Posterior vena cava (tissue), 2 donors: ENCODE results near the gene SLC24A4. TPM values are rescaled to one million over a fixed set of nuclear protein-coding genes. Genes with fewer than 3 reads are reported as not detected.

Source experiments
- DNase-seq: peaks from one replicate; pipeline ENCODE4 v3.0.0-alpha.2; 2020; ENCODE audit warnings: low spot score
- intact Hi-C, 2 donors: fragments of 100-400 bp; cut with DNase I; formaldehyde crosslinking; loops; one replicate each; pipeline versions ENCODE4 v1.14.1 to v1.14.2; 2022 to 2023
- long read RNA-seq, 2 donors: library from polyadenylated mRNA; unstranded; transcript quantifications; one replicate each; pipeline ENCODE4 v2.0.0, GENCODE V29; 2020 to 2021
- total RNA-seq, 2 donors: library from RNA; stranded (reverse); fragmentation: NEBNext Ultra II Directional; extraction: Animal tissue kit (Norgen Biotek cat#: 25700); gene quantifications; one replicate each; pipeline ENCODE4 v1.2.1, GENCODE V29; 2021
- donor health status: DM: yes; HTN: yes; CAD: no.
- donor health status: DM: yes; HTN: yes; CAD: no.

SLC24A4 gene, protein sequence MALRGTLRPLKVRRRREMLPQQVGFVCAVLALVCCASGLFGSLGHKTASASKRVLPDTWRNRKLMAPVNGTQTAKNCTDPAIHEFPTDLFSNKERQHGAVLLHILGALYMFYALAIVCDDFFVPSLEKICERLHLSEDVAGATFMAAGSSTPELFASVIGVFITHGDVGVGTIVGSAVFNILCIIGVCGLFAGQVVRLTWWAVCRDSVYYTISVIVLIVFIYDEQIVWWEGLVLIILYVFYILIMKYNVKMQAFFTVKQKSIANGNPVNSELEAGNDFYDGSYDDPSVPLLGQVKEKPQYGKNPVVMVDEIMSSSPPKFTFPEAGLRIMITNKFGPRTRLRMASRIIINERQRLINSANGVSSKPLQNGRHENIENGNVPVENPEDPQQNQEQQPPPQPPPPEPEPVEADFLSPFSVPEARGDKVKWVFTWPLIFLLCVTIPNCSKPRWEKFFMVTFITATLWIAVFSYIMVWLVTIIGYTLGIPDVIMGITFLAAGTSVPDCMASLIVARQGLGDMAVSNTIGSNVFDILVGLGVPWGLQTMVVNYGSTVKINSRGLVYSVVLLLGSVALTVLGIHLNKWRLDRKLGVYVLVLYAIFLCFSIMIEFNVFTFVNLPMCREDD
- 1 to 10 TPM in 1 of 2 donors, under 1 TPM in 1; 0.67 to 1.2 TPM for total RNA-seq
- long read RNA-seq, donor 1, partial matches to known transcripts, result 0 of 1 reads
- long read RNA-seq, donor 1, other reads (novel, unspliced or antisense), result 1 of 1 reads
- long read RNA-seq, donor 2, result 0 reads

DNA sequence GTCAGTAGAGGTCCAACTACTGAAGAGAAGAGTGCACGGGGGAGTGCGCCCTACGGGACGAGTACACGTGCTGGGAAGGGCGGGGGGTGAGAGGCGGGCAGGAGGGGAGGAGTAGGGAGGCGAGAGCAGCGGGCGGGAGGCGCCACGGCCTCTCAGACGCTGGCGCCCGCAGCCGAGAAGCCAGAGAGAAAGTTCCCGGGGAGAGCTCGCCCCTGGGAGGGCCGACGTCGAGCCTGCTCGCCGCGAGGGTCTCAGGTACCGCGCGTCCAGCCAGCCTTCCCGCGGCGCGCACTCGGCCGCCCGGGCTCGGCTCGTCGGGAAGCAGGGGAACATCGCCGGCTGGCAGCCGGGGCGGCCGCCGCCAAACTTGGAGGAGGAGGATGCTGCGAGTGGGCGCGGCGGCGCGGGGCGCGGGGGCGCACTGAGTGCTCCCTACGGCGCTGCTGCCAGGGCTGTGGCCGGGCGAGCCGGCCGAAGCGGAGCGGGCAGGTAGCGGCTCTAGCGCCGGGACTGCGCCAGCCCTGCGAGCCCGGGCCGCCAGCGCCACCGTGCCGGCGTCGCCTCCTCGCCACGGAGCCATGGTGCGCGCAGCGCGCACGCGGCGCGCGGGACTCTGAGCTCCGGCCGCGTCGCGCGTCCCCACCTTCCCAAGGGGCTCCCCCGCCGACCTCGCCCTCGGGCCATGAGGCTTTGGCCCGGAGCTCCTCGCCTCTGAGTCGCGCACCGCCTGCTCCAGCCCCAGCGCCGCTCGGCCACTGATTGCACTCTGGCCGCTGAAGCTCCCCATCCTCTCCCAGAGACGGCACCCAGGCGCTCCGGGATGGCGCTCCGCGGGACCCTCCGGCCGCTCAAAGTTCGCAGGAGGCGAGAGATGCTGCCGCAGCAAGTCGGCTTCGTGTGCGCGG, at the start of gene SLC24A4:
TSS of gene SLC24A4 (plus strand) at position 155 of the 905 bp plus-strand sequence. CDS start at position 821, 666 bp downstream.
- intact Hi-C loops, result no loop called here
- no peak for DNase-seq

DNA sequence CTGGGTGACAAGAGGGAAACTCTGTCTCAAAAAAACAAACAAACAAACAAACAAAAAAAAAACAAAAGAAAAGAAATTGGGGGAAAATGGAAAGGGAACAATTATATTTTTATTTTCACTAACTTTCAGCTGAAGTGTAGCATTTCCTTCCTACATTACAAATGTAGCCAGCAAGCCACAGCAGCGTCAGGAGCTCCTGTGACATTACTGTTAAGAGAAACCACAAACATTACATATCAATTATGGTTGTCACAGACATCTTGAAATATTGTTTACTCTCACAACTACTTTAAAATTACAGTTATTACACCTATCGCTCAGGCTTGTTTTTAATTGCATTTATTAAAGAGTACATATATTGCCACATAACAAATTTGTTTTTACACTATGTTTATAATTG, 49.8 kb upstream of the SLC24A4 start:
- intact Hi-C loops, result no loop called here
- no peak for DNase-seq

DNA sequence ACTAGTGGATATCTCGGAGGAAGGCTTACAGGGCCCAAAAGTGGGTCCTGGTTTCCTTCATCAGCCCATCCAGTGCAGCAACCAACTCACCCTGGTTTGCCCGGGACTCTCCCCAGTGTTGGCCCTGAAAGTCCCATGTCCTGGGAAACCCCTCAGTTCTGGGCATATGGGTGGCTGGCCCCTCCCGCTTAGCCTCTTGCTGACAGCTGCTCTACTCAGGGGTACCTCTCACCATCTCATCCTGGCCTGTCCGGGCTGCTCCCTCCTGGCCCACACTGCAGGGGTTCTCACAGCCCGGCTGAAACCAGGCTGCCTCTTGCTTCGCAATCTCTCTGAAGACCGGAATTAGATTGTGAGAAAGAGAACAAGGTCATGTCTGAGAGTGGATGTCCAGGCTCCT, 48.9 kb upstream of the SLC24A4 start:
- DNase-seq, result no peak
- intact Hi-C loops, result no loop called here

DNA sequence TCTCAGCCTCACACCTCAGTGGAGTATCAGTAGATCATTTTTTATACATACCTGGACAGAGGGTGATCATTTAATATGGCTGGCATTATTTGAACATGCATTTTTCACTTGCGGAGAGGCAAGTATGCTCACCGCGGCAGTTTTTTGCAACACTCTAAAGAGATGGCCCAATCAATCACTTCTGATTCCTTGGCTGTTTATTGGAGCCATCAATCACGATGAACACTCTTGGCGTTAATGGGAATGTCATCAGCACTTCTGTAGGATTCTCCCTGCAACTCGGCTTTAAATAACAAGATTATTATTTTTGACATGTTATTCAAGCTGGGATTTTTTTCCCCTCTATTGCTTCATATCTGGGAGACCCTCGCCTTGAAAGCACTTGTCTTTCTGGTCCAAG, 46.9 kb upstream of the SLC24A4 start:
- intact Hi-C loops, result no loop called here
- no peak for DNase-seq

DNA sequence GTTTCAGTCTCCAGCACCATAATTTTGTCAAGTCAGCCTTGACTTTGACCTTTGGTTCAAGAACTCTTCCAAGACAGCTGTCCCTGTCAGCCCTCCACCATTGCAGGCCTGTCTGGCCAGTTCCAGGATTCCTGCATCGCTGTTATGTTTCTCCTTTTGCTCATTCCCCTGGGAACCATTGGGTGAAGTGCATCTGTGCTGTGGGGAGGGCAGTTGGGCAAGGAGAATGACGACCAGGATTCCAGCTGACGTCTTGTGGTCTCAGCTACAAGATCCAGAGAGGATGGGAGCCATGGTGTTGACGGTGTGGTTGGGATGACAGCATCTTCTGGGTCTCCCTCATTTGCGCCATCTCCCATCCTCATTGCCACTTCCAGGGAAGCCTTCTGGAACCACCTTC, 45.9 kb upstream of the SLC24A4 start:
- no peak for DNase-seq
- intact Hi-C loops, result no loop called here

DNA sequence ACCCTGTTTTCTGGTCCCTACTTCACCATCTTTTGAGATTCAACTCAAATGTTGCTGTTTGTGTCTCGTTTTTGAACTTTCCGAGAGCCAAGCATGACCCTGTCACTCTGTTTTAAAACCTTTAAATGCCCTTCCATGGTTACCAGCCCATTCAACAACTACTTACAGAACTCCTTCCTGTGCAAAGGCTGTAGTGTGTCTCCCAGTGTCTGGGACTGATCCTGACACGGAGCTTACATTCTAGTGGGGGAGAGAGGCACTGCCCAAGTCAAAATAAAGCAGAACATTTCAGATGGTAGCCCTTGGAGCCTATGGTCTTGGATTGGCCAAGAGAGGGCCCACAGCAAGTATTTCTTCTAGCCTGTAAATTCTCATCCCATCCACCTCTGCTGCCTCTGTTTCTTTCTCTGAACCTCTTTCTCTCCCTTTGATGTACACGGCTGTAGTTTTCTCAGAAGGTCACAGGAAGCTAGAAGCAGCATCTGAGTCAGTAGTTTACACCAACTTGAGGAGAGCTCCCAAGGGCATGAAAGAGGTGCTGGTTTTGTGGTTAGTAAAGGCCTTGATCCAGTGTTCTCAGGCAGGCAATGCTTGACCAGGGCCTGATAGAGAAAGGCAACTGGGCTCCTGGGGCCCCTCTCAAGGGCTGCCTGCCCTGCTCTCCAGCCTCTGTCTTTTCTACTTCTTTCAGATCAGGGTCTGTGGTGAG, 42.3 kb upstream of the SLC24A4 start:
- DNase-seq, result no peak
- intact Hi-C loops, result no loop called here

DNA sequence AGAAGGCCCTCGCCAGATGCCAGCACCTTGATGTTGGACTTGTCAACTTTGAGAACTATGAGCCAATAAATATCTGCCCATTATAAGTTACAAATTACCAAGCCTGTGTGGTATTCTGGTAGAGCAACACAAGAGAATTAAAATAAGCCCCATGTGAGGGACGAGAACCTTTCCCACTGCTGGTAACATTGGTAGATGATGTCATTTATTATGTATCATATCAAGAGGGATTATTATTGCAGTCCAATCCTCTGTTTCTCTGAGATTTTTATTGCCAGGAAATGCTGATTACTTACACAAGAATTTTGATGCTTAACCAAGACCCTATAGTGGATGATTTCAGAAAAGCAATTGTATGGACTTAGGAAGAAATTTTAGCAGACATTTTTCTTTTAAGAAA, 40.3 kb upstream of the SLC24A4 start:
- intact Hi-C loops, result no loop called here

DNA sequence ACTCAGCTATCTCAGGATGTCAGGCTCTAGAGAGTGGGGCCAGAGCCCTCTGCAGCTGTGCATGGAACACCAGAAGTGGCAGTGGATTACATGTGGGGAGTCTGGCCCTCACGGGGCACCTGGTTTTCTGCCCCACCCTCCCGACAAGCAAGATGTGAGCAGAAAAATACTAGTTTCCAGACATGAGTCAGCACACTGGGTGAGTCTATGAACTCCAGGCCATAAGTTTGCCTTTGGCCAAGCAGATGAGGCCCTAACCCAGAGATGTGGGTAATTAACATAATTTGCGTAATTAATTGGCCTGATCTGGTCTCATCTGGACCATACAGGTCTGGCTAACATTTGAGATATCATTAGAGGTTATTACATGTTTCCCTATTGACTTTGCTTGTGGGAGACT, 37.7 kb upstream of the SLC24A4 start:
- intact Hi-C loops, result no loop called here
- DNase-seq, result no peak

More for the DNA sequence above, 40.3 kb upstream of the SLC24A4 start:
- no peak for DNase-seq

DNA sequence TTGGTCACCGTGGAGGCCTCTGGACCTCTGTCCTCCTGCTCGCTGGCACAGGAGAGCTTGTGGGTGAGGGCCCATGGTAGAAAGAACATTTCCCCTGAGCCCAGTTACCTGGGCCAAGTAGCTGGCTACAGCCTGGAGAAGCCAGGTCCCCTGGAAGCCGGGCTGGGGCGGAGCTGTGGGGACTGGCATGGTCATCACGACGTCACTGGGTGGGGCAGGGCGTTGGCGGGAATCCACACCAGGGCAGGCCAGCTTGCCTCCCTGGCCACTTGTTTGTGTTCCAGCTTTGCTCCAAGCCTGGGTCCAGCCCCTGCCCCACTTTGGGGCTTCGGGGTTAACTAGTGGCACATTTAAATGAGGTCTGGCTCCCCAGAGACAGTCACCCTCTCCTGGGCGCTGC, 35.0 kb upstream of the SLC24A4 start:
- no peak for DNase-seq
- intact Hi-C loops, result no loop called here

DNA sequence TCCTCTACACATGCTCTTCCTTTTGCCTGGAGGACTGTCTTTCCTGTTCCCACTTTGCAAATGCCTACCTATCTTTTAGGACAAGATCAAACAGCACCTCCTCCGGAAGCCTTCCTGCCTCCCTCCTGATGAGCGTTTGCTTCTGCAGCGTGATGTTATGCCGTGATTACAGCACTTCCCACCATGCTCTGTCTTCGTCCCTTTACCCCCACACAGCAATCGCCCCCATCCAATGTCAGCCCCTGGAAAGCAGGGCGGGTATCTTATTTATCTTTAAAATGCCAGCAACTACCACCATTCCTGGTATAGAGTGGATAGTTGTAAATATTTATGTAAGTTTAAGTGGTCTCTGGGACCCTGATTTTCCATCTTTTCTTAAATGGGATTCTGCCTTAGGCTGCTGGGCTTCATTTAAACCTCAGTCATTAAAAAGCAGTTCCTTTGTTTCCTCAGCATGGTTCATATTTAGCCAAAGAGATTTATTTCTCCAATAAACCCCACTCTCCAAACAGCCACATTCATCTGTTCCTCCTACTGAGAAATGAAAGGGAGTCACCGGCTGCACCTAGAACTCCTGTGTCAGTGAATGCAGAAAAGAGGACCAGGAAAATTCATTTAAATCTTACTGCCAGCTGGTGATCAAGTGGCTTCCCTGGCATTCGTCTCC, 33.8 kb upstream of the SLC24A4 start:
- DNase-seq, result no peak
- intact Hi-C loops, result no loop called here

DNA sequence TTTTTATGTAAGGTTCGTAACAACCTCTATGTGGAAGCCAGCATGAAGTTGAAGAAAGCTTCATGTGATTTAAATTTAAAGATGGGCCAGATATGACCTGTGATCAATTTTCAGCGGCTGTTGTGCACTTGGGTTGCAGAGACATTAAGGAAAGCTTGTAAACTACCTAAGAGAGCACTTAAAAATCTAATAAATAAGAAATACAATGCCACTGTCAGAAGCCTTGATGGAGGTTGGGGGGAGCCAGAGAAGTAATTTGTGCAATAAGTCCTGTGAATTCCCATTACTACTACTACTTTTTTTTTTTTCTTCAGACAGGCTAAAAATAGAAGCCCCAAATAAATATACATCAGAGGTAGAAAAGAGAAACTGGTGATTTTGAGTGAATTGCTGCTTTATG, 30.3 kb upstream of the SLC24A4 start:
- intact Hi-C loops, result no loop called here
- DNase-seq, result no peak

DNA sequence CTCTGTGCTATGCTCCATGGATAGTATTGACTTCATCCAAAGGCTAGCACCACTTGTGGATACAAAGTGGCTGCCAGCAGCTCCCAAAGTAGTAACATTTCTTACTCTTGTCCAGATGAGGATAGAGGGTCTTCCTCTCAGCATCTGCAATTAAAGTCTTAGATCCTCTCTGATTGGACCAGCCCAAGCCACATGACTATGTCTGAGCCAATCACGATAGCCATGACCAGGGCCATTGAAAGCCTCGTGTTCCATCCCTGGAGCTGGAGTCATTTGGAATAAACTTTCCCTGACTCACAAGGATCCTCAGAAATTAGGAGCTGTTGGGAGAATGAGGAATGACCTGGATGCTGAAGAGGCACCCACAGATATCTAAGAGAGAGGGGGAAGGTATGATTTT, 28.5 kb upstream of the SLC24A4 start:
- no peak for DNase-seq
- intact Hi-C loops, result no loop called here

DNA sequence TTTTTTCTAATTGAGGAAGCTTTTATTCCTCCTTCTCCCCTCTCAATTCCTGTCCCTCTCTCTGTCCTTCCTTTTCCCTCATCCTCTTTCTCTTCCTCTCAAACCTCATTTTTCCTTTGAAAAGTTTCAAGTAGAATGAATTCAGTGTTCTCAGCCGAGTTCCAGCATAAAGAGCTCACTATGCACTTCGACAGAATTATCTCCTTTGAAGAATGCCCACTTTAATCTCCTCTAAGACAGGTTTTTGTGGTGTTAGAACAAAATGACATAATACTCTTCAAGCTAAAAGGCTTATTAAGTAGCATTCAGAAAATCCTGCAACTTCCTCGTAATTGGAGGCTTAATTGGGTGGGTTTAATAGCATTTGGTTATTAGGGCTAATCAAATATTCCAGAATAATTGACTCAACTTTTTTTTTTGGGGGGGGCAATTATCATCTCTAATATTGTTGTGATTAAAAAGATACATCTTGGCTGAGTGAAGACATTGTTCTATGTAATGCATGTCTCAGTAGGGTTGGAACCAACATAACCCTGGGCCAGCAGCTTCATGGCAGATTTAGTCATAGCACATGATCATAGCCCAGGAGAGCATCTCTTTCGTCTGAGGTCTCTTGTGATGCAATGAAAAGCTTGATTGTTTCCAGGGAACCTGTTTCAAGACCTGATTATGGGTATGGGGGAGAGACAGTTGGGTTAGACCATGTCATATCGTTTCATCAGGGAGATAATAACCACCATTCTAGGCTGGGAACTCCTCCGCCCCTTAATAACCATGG, 25.0 kb upstream of the SLC24A4 start:
- intact Hi-C loops, result no loop called here
- DNase-seq, result no peak

DNA sequence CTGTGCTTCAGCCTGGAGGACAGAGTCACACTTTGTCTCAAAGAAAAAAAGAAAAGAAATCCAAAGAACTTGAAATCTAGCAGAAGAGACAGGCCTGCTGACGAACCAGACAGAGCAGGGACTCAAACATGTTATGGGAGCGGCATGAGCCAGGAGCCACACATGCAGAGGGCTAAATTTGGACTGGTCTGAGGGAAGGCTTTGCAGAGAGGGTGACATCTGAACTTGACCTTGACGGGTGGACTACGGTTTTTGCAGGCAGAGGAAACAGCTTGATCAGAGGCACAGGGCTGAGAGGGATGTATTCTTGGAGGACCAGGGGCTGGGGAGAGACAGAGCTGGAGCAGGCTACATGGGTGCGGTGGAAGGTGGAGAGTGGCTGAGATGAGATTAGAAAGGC, 20.5 kb upstream of the SLC24A4 start:
- intact Hi-C loops, result no loop called here
- no peak for DNase-seq

DNA sequence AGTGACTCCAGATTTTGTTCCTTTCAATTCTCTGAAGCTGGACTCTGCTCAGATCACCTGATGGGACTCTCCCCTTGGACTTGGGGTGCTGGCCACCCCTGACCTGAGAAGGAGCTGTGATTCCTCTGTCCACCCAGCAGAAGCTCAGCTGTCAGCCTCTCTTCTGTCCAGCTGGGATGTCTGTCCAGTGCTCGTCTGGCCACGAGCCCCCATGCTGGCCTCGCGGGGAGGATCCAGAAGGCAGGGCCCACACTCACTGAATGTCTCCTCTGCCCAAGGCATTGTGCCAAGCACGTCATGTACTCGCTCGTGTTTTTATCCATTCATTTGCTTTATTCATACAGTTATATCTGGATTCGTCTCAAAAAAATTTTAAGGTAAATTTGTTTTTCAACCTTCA, 14.2 kb upstream of the SLC24A4 start:
- peak; percentile 78 for DNase-seq
- intact Hi-C loops, result no loop called here

DNA sequence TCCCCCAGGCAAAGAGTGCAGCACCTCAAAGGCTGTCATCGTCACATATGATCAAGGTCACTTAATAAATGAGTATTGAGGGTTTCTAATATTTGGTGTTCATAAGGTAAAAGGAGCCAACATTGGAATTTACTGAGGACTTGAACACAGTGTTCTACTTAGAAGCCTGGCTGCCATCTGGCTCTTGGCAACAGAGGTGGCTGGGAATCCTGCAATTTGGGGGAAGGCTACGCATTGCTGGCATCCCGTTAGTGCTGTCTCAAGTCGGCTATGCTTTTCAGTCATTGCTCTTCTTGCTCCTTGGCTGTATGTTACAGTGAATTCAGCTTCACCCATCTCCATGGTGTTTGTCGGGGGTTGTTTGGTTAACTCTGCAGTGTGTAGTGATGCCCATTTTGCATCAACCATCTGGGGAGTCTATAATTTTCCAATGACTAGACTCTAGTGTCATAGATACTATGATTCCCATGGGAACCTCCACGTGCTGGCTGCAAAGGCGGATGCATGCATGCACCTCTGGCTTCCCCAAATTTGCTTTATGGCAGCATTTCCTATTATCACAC, 12.9 kb upstream of the SLC24A4 start:
- peak; percentile 31 for DNase-seq
- intact Hi-C loops, result no loop called here

DNA sequence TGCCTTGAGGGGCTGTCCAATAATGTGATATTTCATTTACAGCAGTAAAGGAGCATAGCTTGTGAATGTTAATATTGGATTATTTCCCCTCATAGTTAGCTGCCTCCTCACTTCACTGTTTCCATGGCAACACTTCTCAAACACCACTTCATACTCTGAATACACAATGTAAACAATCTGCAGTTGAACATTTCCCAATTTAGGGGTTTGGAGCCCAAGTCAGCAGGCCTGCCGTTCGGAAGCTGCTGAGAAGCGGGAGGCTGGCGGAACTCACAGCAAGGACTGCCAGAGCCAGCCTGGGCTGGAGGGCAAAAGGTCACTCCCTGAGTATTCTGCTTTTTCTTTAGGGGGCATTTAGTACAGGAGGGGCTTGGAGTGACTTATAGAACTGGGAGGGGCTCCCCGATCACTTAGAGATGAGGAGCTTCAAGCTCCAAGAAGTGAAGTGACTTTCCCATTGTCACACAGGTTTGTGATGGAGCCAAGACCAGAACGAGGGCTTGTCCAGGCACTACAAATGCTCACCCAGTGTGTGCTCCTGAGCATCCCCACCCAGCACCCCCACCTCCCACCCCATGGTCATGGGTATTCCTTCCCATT, 12.1 kb upstream of the SLC24A4 start:
- peak; percentile 55 for DNase-seq
- intact Hi-C loops, result loop anchor here in 1 of 2 donors (1.0 kb wide), 1 partner anchor 16 kb away; no protein-coding TSS in a partner anchor
